ENCODE measurements around the gene ETV4. TPM values are rescaled to one million over a fixed set of nuclear protein-coding genes. Genes with fewer than 3 reads are reported as not detected.

Gene ETV4
- total RNA-seq, 1 donor from 2014 or later = 7.2 TPM

DNA sequence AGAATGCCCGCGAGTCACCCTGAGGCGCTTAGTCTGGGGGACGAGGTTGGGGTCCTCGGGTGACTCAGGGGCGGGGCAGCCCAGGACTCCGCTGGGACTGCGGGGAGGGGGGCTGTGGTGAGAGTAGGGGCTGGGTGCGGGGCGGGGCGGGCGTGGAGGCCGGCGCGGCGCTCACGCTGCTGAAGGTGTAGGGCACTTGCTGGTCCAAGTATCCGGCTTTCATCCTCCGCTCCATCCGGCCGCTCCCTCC is 832 bp downstream of the ETV4 start:
- peak in 1 of 2 donors; percentile 18 for DNase-seq (ENCODE audit: low read depth in 2 of 2)

GRCh38 chr17:43543771-43544575 is 2.2 kb downstream of the ETV4 start:
- no peak for DNase-seq (ENCODE audit: low read depth in 2 of 2)

GRCh38 chr17:43543300-43543699 is 2.8 kb downstream of the ETV4 start:
- DNase-seq (ENCODE audit: low read depth in 2 of 2) = no peak

- DNase-seq (ENCODE audit: low read depth in 2 of 2) = no peak
Measured at GRCh38 chr17:43542859-43543258, 3.3 kb downstream of the ETV4 start.

DNA sequence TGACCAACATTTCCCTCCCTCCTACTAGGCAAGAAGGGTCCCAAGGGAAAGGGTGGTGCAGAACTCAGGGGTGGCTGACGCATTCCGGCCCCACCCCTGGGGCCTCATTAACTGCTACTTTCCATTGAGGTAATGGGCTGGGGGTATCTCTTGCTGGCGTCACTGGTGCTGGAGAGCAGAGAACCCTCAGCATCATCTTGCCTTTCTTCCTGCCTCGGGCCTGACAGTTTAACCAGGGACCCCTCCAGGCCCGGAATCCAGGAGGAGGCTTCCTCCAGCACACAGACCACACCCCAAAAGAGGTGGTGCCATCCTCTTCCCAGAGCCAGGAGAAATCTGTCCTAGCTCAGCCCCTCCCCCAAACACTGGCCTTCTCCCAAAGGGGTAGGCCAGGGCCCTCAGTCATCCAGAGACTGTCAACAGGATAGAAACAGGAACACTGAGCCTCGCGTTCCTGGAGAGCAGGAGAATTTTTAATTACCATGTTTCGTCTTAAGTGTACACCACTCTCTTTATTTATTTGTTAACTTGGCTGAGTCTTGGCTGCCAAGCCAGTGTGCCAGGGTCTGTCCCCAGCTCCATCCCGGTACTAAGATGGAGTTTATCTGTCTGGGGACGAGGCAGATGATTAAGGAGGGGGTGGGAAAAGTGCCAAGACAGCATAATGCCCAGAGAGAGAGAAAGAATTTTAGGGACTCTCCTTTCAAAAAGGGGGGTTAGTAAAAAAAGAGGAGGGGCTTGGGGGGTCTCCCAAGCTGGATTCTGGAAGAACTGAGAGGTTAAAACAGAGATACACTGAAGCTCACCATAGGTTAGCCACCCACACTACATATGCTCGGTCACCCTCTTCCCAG is 5.1 kb downstream of the ETV4 start:
- DNase-seq (ENCODE audit: low read depth in 2 of 2) = no peak

DNA sequence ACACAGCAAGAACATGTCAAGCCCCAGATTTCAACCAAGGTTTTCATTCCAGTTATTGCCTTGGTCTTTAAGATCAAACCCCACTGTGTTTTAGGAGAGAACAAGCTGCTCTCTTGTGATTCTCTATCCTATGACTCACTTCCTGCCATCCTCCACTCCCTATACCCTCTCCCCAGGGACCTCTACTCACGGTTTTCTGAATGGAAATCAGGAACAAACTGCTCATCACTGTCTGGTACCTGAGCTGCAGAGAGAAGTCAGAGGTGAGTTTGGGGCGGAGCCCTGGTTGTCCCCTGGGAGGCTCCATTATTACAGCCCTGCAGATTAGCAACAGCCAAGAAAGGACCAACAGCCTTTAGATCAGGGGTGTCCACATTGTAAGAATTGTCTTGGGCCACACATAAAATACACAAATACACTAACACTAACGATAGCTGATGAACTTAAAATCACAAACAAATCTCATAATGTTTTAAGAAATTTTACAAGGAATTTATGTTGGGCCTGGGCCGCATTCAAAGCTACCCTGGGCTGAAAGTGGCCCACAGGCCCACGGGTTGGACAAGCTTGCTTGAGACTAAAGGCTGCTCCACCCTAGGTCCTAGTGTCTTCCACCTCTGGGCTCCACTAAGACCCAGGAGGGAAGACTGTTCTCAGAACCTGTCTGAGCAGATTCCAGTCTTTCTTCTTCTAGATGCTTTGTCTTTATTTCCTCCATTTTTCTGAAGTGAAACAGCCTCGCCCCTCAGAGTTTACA is 9.7 kb downstream of the ETV4 start:
- DNase-seq (ENCODE audit: low read depth in 2 of 2) = peak in 1 of 2 donors; percentile 12

- no peak for DNase-seq (ENCODE audit: low read depth in 2 of 2)
Measured at GRCh38 chr17:43534909-43535308, 11.2 kb downstream of the ETV4 start.

- DNase-seq (ENCODE audit: low read depth in 2 of 2) = no peak
Measured at GRCh38 chr17:43533699-43534098, 12.4 kb downstream of the ETV4 start.

GRCh38 chr17:43532581-43532980 is 13.6 kb downstream of the ETV4 start:
- DNase-seq (ENCODE audit: low read depth in 2 of 2) = no peak

GRCh38 chr17:43531955-43532354 is 14.2 kb downstream of the ETV4 start:
- no peak for DNase-seq (ENCODE audit: low read depth in 2 of 2)

GRCh38 chr17:43531082-43531378 is 15.1 kb downstream of the ETV4 start:
- DNase-seq (ENCODE audit: low read depth in 2 of 2) = no peak

GRCh38 chr17:43530288-43531081 is 15.7 kb downstream of the ETV4 start:
- DNase-seq (ENCODE audit: low read depth in 2 of 2) = peak; percentile 77 to 89

- no peak for DNase-seq (ENCODE audit: low read depth in 2 of 2)
Measured at GRCh38 chr17:43529947-43530287, 16.2 kb downstream of the ETV4 start.

- no peak for DNase-seq (ENCODE audit: low read depth in 2 of 2)
Measured at GRCh38 chr17:43528988-43529814, 16.9 kb downstream of the ETV4 start.

GRCh38 chr17:43528319-43528987 is 17.7 kb downstream of the ETV4 start:
- no peak for DNase-seq (ENCODE audit: low read depth in 2 of 2)

DNA sequence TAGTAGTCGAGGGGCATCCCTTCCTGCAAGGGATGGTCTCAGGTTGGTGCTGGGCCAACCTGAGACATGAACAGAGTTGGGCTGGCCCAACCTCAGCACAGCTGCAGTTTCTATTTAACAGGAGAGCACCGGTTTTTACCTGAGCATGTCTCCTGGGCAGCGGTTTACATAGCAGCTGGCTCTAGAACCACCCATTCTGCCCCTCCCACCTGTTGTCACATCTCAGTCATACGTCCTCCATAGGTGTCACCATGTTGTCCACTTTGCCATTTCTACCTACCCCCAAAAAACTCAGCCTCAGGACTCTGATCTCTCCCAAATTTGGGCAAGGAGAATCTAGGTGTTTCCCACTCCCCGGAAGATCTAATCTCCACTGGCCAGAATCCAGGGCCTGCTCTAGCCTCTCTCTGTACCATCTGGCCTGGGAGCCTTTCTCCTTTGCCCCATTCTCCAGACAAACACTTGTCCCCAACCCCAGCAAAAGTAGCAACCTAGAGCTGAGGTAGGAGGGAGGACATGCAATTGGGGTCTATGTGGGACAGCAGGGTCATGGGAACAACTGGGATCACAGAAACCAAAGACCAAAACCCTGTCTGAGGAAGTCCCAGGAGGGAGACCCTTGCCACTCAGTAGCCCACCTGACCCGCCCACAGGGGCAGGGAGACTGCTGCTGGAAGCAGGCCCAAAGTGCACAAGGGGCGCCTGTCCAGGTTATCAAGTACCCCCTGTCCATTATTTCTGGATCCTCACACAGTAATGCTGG is 19.1 kb downstream of the ETV4 start:
- no peak for DNase-seq (ENCODE audit: low read depth in 2 of 2)

DNA sequence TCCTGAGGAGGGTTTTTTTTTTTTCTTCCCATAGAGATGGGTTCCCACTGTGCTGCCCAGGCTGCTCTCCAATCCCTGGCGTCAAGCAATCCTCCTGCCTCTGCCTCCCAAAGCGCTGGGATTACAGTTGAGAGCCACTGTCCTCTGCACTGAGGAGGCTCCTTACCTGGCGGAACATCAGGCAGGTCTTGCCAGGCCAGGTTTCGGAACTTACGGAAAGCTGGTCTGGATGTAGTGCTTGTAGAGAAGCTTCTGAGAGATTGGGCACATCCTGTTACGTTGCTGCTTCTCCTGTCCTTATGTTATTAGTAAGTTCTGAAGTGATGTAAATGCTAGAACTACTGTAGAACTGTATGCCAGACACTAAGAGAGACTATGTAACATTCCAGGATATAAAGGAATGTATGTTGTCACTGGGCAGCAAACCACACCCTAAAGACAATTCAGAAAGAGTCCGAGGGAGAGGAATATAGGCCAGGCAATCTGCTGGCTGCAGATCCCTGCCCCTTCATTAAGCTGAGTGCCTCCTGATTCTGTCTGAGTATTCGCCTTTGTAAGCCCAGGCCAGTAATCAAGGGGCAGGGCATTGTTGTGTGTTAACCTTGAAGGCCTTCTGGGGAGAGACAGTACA is 21.1 kb downstream of the ETV4 start:
- no peak for DNase-seq (ENCODE audit: low read depth in 2 of 2)

DNA sequence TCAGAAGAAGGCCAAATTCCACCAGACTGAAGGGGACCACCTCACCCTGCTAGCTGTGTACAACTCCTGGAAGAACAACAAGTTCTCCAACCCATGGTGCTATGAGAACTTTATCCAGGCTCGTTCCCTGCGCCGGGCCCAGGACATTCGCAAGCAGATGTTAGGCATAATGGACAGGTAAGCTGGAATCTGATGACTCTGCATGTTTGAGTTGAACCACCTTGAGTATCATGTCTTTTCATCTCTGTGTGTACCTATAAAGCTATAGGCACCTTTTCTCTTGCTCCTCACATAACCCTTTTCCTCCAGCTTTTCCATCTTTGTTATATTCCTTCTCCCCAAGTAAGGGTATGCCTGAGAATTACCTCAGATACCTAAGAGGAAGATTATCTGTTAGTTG is 24.8 kb downstream of the ETV4 start:
- no peak for DNase-seq (ENCODE audit: low read depth in 2 of 2)
